ENCODE data around the gene GUCD1.
"Not testable (repeated sequence)": the region's sequence is repeated elsewhere in the genome, so short reads cannot be mapped to it uniquely, and the experiment has no call there.

The GUCD1 gene

DNA sequence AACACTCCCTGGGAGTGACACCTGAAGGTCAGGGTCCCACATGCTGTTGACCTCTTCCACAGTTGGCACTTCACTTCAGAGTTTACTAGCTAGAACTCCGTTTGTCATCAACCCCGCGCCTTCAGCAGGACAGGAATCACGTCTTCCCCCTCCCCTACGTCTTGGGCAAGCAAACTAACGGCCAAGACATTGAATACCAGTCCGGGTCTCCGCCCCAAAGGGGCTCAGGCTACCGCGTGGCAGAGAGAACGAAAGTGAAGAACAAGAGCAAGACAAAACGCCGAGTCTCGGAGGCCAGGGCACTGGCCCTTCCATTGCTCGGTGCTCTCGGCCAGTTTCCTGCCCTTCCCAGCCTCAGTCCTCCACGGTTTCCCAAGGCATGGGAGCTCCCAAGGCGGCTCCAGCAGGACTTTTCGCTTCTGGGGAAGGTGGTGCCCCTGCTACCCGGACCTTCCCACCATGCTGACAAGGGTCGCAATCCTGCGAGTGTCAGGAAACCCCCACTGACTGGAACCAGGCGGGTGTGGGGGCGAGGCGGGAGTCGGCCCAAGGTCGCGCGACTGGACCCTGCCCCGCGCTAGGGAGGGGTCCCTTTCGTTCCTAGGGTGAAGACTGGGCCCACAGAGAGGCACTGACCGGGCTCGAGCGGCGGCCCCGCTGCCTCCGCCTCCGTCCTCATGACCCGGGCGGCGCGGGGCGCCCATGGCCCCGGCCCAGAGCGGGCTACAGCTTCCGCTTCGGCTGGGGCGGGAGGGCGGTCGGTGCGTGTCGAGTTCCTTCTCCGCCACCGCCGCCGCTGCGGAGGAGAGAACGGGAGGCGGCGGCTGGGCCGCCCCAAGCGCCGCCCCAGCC, at the start of gene GUCD1:
TSS of gene GUCD1 (minus strand) at position 826 of the 852 bp plus-strand sequence. CDS start at position 679, 147 bp downstream.
- FAIRE-seq = no peak

DNA sequence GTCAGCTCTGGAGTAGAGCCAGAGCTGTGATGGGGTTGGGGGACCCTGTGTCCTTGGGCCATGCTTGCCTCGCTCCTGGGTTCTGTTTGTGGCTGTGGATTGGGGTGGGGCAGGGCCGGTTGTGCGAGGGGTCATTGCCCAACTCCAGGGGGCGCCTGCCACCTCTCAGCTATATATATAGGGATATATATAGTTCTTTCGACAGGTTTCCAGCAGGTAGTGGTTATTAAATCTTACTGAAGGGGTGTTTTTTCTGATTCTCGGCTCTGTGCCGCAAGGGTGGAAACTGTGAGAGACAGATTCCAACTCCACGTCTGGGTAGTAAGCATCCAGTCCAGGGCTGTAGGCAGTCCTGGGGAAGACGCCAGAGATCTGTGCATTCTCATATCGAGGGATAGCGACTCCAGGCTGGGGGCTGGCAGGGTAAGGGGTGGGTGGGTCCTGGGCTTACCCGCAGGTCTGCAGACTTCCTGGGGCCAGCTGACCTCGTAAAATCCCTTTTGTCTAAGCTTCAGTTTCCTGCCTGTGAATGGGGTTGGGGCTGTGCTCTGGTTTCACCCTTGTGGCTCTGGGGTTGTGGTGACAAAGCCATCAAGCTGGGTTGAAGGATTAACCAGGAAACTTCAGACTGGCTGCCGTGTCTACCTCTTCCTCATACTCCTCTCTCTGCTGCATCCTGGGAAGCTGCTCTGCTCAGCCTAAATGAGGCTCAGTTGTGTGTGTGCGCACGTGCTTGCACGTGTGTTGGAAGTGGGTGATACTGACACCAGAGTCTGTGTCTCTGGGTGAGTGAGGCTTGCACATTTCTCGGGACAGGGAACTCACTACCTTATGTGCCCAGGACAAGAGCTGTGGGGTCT, 49.1 kb upstream of the GUCD1 start:
- not testable (repeated sequence) for FAIRE-seq

DNA sequence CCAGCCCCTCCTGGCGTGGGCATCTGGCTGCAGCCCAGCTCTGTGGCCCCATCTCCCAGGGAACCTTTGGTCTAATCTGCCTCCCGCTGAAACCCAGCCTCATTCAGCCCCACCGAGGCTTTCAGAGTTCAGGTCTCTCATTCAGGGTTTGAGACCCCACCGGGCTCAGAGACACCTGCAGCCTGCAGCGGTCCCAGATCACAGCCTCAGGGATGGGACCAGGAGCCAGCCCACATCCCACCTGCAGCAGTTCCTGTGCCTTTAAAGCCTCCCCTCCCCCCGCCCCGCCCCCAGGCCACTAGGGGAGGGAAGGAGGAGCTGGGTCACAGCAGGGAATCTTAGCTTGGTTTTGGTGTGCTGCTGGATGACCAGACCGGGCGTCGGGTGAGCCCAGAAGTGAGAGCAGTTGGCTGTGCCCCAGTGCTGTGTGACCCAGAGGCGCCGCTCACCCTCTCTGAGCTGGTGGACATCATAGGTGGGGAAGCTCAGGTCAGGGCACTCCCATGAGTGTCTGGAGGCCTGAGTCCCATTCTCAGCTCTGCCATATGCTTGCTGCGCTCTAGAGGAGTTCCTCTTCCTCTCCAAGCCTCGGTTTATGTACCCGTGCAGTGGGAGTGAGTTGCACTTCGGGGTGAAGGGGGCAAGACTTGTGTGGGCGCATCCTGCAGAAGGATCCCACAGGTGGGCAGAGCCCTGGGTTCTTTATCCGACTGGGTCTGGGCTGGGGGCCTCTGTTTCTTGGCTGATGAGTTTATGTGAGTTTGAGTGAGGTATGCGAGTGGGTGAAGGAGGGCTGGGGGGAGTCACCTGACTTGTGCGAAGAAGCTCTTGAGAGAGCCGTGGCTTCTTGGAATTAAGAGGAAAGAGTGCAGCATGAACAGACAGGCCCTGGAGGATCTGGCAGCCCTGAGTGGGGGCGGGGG, 48.2 kb upstream of the GUCD1 start, which contains the start of gene GGT1:
TSS of gene GGT1 (plus strand) at position 347 of the 923 bp plus-strand sequence. CDS start 7,889 bp downstream, outside the sequence.
- FAIRE-seq = not testable (repeated sequence)

DNA sequence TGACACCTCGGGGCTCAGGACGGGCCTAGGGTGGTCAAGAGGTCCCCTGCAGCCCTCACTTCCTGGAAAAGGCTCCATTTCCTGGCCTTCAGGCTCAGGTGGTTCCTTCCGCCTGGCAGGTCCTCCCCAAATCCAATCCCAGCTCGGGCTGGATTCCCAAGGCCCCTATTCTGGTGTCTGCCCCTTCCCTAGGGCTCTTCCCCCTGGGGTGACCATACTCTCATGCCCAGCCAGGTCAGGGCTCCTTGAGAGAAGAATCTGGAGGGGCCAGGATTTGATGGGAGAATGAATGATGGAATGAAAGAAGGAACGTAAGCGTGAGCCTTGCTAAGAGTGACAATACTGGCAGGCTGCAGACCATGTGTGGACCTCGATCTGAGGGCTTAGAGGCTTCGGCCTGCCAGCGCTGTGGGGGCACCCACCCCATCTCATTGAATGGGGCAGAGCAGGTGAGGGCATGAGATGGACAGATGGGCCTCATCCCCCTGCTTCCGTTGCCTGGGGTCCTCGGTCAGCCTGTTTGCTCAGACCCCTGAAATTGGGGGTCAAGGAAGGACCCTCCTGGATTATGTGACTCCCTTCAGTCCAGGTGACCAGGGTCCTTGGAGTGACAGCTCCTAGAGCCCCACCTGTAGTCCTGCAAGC, 47.3 kb upstream of the GUCD1 start:
- FAIRE-seq = not testable (repeated sequence)

DNA sequence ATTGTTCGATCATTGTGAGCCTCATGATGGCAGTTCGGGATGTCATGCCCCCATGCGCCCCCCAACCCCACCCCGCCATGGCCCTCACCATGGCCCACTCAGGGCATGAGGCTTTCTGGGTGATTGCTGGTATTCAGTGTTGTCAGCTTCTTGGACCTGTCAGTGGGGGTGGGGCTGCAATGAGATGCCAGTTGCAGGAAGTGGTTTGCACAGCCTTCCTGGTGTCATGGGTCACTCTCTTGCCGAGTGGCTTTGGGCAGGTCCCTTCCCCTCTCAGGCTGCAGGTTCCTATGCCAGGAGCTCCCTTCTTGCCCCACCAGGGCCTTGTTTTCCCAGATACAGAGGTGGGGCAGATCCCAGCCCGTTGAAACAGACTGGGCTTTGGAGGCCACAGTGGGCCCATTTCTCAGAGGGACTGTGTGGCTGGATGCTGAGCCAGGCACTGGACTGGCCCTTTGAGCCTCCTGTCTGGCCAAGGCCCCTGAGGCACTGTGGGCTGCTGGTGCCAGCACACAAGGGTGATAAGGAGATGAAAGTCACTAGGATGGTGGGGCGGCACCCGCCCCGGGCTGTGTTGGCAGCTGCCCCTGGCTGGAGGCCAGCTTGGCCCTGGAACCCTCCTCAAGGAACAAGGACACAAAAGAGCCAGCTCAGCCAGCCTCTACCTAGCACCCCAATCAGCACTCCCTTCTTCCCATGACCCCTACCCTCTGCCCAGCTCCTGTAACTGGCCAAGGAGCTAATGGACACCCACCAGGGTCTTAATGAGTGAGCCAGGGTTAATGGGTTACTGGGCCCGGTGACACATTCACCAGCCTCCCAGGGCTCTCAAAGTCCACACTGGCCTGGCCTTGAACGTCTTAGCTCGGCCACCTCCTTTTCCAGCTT, 46.5 kb upstream of the GUCD1 start:
- FAIRE-seq = no peak

DNA sequence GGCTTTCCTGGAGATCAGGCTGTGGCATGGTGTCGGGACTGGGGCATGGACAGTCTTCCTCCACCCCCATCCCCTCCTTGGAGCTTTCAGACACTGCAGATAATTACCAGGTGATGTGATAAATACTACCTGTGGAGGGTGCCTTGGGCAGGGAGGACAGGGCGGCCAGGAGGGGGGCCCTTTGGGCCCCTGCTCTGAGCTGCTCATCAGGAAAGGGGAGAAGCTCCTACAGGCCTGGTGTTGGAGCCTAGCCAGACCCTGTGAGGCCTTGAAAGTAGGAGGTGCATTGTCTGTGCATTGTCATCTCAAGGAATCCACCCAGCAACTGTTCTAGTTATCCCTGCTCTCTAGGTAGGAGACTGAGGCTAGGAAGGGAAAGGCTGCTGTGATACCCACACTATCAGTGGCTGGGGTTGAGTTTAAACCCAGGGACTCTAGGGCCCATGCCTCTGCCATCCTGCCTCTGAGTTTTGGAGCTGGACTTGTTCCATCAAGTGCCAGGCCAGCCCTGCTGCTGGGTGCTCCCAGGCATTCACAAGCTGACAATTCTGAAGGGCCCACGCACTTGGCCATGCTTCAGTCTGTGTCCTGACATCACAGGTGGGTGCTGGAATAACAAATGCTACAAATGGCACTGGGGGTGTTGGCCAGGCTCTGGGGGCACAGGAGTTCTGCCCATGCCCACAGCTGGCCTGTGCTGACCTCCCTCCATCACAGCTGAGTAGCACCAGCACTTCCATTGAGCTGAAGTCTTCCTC, 45.2 kb upstream of the GUCD1 start:
- FAIRE-seq = not testable (repeated sequence)

DNA sequence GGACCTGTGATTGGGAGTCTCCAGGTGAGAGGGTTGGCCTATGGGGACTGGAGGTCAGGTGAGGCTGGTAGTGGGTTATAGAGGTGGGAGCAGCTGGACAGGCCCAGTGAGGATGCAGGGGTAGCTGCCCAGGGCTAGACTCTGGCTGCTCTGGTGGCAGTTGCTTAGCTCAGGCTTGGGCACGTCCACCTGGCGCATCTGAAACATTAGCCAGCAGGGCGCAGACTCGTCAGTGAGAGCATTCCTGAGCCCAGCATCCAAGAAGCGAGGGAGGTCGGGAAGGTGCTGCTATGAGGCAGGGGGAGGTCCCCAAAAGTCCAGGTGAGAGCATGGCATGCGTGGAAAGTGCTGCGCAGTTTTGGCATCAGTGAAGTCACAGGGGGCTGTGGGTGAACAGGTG, 44.6 kb upstream of the GUCD1 start:
- no peak for FAIRE-seq

DNA sequence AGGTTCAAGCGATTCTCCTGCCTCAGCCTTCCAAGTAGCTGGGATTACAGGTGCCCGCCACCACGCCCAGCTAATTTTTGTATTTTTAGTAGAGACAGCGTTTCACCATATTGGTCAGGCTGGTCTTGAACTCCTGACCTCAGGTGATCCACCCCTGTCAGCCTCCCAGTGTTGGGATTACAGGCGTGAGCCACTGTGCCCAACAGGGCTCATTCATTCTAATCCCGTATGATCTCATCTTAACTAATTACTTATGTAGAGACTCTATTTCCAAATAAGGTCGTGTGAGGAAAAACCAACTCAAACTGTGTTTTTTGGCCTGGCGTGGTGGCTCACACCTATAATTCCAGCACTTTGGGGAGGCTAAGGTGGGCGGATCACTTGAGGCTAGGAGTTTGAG, 42.1 kb upstream of the GUCD1 start:
- FAIRE-seq = not testable (repeated sequence)

DNA sequence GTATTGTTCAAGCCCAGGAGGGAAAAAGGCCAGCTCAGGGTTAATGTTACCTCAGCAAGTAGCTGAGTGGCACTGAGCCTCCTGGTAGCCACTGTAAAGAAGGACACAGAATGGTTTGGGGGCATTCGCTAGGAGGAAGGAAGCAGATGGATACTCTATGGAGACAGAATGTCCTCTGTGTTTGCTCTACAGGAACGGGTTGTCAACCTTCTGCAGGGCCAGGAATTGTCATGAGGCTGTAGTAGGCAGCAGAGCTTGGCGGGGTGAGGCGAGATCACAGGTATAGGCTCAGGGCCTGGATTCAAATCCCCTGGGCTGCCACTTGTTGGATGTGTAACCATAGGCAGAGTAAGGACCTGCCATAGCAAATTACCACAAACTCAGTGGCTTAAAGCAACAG, 40.9 kb upstream of the GUCD1 start:
- FAIRE-seq = no peak

DNA sequence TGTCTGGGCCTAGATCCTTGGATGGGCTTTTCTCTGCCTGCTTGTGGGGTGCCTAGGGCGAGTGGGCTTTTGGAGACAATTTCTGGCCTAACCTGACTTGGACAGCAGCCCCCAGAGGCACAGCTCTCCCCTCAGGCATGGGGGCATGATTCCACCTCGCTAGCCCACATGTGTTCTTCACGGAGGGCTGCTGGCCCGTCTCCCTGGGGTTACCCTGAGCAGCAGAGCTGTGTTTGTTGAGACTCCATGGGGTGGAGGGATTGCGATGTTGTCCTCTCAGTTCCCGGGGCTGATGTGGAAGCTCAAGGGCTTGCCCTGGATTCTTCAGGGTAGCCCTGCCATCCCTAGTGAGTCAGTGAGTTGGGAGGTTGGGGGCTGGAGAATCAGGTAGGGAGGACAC, 40.3 kb upstream of the GUCD1 start:
- no peak for FAIRE-seq

DNA sequence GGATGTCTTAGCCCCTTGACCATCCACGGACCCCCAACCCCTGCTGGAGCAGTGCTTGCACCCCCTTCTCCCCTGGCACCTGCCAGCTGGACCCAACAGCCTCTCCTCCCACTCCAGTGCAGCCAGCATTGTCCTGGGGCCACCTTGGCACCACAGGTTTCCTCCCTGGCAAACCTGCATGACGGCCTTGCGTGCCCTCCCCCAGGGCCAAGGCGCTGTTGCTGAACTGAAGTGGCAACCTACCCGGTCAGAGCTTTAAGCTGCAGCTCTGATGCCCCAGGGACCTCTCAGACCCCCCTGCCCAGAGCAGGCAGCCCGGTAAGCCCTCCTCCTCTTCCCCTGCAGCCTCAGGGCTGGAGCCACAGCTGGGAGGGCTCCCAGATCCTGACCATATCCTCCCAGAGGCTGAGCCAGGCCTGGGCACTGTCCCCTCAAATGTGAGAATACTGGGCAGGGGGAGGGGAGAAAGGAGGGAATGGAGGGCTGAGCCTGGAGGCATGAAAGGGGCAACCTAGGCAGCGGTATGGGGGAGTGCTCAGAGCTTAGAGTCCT, 39.7 kb upstream of the GUCD1 start:
- no peak for FAIRE-seq

DNA sequence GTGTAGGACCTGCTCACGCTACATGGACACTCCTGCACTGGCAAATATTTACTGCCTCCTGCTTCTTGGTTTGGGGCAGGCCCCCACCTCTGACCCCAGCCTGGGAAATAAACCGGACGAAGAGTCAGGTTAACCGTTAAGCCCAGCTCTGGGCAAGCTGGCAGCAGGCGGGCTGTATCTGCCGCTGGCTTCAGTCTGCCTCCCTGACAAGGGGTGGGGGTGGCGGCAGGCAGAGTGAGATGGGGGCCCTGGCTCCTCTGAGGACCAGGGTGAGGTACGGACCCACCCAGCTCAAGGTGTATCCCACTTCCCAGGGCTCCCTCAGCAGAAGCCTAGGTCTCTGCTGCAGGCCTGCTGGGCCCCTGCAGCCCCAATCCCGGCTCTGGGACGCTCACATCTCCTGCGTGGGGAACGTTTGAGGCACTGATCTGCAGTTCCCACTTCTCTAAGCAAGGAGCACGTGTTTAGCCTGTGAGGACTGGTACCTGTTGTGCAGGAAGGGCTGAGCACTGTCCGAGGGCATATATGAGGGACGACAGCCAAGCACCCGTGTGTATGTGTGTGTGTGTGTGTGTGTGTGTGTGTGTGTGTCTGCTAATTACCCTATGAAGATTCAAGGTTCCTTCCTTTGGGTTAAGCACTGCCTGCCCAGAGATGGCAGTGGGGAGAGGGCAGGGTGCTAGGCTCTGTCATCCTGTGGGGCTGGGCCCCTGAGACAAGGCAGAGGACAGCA, 39.1 kb upstream of the GUCD1 start:
- no peak for FAIRE-seq

DNA sequence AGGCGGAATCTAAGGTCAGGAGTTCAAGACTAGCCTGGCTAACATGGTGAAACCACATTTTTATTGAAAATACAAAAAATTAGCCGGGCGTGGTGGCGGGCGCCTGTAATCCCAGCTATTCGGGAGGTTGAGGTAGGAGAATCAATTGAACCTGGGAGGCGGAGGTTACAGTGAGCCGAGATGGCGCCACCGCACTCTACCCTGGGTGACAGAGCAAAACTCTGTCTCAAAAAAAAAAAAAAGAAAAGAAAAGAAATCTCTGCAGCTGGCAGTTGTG, 38.6 kb upstream of the GUCD1 start:
- FAIRE-seq = not testable (repeated sequence)

DNA sequence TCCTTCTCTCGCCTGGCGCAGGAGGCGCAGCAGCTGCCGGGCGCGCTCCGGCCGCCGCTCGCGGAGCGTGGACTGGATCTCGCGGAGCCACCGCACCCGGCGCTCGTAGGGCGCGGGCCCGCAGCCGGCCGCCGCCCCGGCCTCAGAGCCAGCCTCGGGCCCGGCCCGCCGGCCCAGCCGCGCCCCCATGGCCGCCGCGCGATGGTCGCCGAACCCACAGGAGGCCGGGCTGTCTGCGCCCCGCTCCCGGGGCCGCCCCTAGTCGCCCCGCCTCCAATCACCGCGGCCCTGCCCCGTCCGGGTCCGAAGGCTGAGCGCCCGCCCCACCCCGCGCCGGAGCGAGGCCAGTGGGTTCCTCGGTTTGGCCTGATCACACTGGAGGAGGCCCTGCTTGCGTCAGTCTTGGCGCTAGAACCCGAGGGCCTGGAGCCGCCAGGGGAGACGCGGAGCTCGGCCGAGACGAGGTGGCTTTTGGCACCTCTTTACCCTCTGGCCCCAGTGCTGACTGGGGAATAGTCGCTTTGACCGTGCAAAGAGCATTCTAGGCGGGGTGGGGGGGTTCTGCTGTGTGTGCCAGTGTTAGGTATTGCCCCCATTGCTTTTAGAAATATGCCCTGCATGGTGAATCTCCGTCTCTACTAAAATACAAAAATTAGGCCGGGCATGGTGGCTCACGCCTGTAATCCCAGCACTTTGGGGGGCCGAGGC, 38.1 kb upstream of the GUCD1 start, which contains the start of gene LRRC75B:
TSS of gene LRRC75B (minus strand) at position 223 of the 708 bp plus-strand sequence. CDS start at position 189, 34 bp downstream.
- FAIRE-seq = no peak

DNA sequence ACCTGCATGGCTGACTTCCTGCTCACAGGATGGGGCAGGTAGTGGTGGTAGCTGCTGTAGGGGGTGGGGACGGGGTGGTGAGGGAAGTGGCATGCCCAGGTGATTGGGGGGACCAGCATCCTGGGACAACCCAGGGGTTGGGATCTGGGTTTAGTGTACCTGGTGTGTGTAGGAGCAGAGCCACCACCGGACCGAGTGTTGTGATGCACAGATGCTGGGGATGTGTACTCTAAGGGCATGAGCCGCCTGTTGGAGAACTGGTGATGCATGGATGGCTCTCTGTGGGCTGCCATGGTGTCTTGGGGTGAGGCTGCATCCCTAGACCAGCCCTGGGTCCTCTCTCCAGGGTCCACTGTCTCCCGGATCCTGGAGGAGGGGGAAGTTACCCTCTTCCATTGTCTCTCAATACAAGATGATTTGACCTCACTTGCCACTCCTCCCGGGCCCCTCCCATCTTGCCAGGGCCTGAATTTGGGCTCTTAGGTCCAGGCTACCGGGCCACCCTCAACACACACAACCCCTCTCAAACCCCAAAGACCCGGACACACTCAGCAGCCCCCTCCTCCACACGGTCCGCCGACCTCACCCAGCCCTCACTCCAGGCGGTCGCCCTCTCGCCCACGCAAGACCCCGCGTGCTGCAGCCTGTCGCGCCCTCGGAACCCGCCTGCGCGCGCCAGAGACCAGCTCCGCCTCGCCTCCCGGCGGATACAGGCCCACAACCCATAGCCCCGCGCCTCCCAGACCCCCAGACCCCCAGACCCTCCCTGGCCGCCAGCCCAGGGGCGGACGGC, 37.3 kb upstream of the GUCD1 start:
- no peak for FAIRE-seq

DNA sequence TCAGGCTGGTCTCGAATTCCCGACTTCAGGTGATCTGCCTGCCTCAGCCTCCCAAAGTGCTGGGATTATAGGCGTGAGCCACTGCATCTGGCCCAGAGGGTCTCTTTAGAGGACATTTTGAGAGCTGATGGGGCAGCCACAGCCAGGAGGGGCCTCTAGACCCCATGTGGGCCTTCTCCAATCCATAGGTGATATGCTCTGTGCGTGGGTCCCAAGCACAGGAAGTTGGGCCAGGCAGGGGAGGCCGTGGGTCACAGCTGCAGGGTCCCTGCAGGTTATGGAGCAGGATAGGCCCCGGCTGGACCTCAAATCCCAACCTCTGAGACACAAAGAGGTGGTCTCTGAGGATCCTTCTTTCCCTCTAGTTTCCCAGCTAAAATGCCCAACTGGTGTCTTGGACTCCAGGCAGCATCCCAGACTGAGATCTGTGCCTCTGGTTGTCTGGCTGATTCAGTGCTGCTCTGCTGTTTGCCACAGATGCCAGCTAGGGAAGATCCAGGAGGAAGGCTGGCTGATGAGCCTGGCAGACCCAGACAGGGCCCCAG, 36.4 kb upstream of the GUCD1 start:
- no peak for FAIRE-seq

DNA sequence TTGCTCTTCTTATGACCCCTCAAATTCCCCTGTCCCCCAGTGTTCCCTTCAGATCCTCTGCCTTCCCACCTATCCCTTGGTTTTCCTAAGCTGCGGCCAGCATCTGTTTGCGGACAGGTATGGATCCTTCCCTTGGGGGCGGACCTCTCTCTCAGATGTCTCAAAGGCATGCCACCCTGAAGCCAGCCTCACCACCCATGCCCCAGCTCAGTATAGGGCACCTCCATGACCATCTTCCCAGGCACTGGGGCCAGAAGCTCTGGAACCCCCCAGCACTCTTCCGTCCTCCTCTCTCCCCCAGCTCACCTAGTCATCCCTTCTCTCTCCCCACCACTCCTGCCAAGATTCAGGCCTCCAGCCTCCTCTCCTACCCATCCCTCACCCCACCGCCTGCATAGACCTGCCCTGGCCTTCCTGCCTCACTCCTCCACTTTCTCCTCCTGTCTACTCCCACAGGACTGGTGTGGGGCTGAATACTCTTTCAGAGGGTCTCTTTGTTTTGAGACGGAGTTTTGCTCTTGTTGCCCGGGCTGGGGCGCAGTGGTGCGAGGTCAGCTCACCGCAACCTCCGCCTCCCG, 35.7 kb upstream of the GUCD1 start:
- no peak for FAIRE-seq

Data from TTC549 (cell line).